ENCODE measurements around the gene SLC24A3.

DNA sequence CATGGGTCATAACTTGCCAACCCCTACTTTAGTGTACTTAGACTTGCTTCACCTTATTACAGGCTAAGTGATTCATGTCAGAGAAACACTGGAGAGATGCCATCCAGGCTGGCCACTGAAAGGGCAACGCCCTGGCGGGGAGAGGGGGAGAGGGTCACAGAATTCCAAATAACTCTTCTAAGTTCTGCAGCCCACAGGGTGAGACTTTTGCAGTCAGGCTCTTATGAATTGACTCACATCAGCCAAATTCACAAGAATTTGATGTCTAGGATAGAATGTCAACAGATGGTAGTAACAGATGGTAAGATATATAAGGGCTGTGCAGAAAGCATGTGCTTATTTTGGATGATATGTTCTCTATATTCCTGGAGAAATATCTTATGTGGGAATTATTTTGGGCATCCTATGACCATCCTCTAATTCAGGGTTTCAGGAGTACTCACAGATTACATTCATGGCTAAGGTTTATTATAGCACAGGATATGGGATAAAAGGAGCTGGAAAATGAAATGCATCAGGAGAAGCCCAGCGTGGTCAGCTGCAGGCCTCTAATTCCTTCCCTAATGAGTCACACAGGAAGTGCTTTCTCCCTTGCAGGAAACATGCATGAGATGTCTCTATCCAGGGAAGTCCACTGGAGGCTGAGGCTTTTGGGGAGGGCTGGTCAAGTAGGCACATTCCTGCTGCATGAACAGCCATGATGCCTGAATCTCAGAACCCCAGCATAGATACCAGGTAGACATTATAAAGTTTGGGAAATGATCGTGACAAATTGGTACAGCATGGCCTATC, 486.9 kb downstream of the SLC24A3 start:
- TF ChIP-seq CTCF (IDR thresholded peaks at IDR 0.05) (no peak), ZFX (IDR thresholded peaks at IDR 0.05; ENCODE audit: borderline replicate concordance) (no peak)
